Activated naive CD8-positive, alpha-beta T cell treated with anti-CD3 and anti-CD28 coated beads for 36 hours (primary cell): ENCODE data around the gene ADRB2. TPM values are rescaled to one million over a fixed set of nuclear protein-coding genes. Genes with fewer than 3 reads are reported as not detected.
"Not testable (repeated sequence)": the region's sequence is repeated elsewhere in the genome, so short reads cannot be mapped to it uniquely, and the experiment has no call there.

Source experiments
- DNase-seq: peaks from one replicate; pipeline ENCODE4 v3.0.0; 2021
- H3K27ac Mint-ChIP-seq: one replicate; pipeline ENCODE4 v1.8.0; 2022; ENCODE audit warnings: mild to moderate bottlenecking, moderate library complexity, mixed read lengths
- H3K27me3 Mint-ChIP-seq: one replicate; pipeline ENCODE4 v1.8.0; 2022; ENCODE audit warnings: mild to moderate bottlenecking, mixed read lengths
- H3K36me3 Mint-ChIP-seq: one replicate; pipeline ENCODE4 v1.8.0; 2021; ENCODE audit warnings: mild to moderate bottlenecking, mixed read lengths
- H3K4me1 Mint-ChIP-seq: one replicate; pipeline ENCODE4 v1.8.0; 2021; ENCODE audit warnings: mixed read lengths
- H3K4me3 Mint-ChIP-seq: one replicate; pipeline ENCODE4 v1.8.0; 2022; ENCODE audit warnings: mild to moderate bottlenecking, moderate library complexity, mixed read lengths
- H3K9me3 Mint-ChIP-seq: one replicate; pipeline ENCODE4 v1.8.0; 2022; ENCODE audit warnings: mixed read lengths
- total RNA-seq, 2 experiments: library from RNA; stranded (reverse); gene quantifications; one replicate each; pipeline ENCODE4 v1.2.3, GENCODE V29; 2021

The ADRB2 gene
- total RNA-seq, 2 experiments from 2014 or later, result 0.18 to 0.23 TPM

- H3K36me3 Mint-ChIP-seq, result no peaks in the 10 kb centered on the region
- no peak overlapping the region for H3K4me3 Mint-ChIP-seq
- peaks cover 9% of the 10 kb centered on the region for H3K27me3 Mint-ChIP-seq
- H3K9me3 Mint-ChIP-seq, result no peaks in the 10 kb centered on the region
- no peaks in the 10 kb centered on the region for H3K4me1 Mint-ChIP-seq
- H3K27ac Mint-ChIP-seq, result no peak overlapping the region
- DNase-seq, result no peak
Observed at GRCh38 chr5:148873690-148874485, 47.5 kb downstream of the ADRB2 start.

GRCh38 chr5:148875205-148875875 is 48.9 kb downstream of the ADRB2 start:
- no peaks in the 10 kb centered on the region for H3K36me3 Mint-ChIP-seq
- H3K27ac Mint-ChIP-seq, result no peak overlapping the region
- no peaks in the 10 kb centered on the region for H3K9me3 Mint-ChIP-seq
- H3K4me3 Mint-ChIP-seq, result no peak overlapping the region
- H3K27me3 Mint-ChIP-seq, result peaks cover 9% of the 10 kb centered on the region
- no peak for DNase-seq
- H3K4me1 Mint-ChIP-seq, result no peaks in the 10 kb centered on the region

GRCh38 chr5:148877436-148877835 is 51.0 kb downstream of the ADRB2 start:
- H3K36me3 Mint-ChIP-seq, DNase-seq, H3K4me3 Mint-ChIP-seq, H3K27ac Mint-ChIP-seq, H3K4me1 Mint-ChIP-seq, H3K9me3 Mint-ChIP-seq: not testable (repeated sequence)
- peaks cover 12% of the 10 kb centered on the region for H3K27me3 Mint-ChIP-seq

Other genes with a start within 250 kb of the ADRB2 start
- gene HTR4, start 172.1 kb upstream of the ADRB2 start, total RNA-seq, result not detected
- not detected for gene SH3TC2, start 236.5 kb downstream of the ADRB2 start, total RNA-seq